HL-60 (cell line): ENCODE data around the gene GALNT5.

Experiments used
- DNase-seq, 2 experiments: peaks; one replicate each; pipeline ENCODE4 v3.0.0-alpha.2; 2010 to 2020; ENCODE audit warnings: low read depth in 1 of 2, low spot score in 1 of 2
- H3K27ac ChIP-seq: fragments of 250-450 bp; sonication (Bioruptor Pico); replicated peaks from 2 replicates; pipeline ENCODE4 v1.5.1; 2020; ENCODE audit warnings: mild to moderate bottlenecking, moderate library complexity
- H3K27me3 ChIP-seq: fragments of 250-450 bp; sonication (Bioruptor Pico); 2 replicates; pipeline ENCODE4 v1.5.1; 2021; ENCODE audit warnings: mild to moderate bottlenecking, moderate library complexity; ENCODE audit not compliant: insufficient read depth, poor library complexity, severe bottlenecking
- H3K4me3 ChIP-seq: replicated peaks from 2 replicates; pipeline ENCODE4 v1.5.1; 2011; ENCODE audit warnings: mild to moderate bottlenecking, control low read depth, low read length; ENCODE audit not compliant: insufficient read depth
- GABPA ChIP-seq: IDR thresholded peaks from 2 replicates; pipeline ENCODE4 v1.6.1; 2012; ENCODE audit warnings: low read depth
- POLR2AphosphoS5 ChIP-seq: IDR thresholded peaks from 2 replicates; pipeline ENCODE4 v1.6.1; 2012; ENCODE audit warnings: low read depth
- SPI1 ChIP-seq: IDR thresholded peaks from 2 replicates; pipeline ENCODE4 v1.6.1; 2012; ENCODE audit warnings: low read depth, mild to moderate bottlenecking, borderline replicate concordance
- TF ChIP-seq, protein P1 (sequence below): IDR thresholded peaks from 2 replicates; pipeline ENCODE4 v1.6.1; 2012; ENCODE audit warnings: low read depth; ENCODE audit not compliant: insufficient replicate concordance
- TF ChIP-seq, protein P2 (sequence below): IDR thresholded peaks from one replicate; pipeline ENCODE4 v1.5.1; 2011; ENCODE audit warnings: low read length, control low read depth, inconsistent platforms; ENCODE audit not compliant: insufficient read depth

Gene GALNT5

DNA sequence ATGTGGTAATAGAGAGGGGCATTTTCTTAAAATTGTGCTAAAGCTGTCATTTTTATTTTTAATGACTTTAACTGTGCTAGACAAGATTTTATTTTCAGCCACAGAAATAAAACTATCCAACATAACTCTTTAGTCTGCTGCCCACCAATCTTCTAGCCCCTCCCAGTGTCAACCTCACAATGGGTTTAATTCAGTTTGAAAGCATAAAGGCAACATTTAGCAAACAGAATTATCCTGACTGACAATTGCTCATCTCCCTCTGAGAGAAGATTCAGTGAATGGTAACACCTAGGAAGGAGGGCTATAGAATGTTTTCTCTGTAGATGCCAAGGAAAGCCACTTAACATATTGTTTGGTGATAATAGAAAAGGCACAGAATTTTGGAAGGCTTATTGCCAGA is 62.9 kb downstream of the GALNT5 start:
- TF ChIP-seq, protein P1, sequence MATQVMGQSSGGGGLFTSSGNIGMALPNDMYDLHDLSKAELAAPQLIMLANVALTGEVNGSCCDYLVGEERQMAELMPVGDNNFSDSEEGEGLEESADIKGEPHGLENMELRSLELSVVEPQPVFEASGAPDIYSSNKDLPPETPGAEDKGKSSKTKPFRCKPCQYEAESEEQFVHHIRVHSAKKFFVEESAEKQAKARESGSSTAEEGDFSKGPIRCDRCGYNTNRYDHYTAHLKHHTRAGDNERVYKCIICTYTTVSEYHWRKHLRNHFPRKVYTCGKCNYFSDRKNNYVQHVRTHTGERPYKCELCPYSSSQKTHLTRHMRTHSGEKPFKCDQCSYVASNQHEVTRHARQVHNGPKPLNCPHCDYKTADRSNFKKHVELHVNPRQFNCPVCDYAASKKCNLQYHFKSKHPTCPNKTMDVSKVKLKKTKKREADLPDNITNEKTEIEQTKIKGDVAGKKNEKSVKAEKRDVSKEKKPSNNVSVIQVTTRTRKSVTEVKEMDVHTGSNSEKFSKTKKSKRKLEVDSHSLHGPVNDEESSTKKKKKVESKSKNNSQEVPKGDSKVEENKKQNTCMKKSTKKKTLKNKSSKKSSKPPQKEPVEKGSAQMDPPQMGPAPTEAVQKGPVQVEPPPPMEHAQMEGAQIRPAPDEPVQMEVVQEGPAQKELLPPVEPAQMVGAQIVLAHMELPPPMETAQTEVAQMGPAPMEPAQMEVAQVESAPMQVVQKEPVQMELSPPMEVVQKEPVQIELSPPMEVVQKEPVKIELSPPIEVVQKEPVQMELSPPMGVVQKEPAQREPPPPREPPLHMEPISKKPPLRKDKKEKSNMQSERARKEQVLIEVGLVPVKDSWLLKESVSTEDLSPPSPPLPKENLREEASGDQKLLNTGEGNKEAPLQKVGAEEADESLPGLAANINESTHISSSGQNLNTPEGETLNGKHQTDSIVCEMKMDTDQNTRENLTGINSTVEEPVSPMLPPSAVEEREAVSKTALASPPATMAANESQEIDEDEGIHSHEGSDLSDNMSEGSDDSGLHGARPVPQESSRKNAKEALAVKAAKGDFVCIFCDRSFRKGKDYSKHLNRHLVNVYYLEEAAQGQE, result no peak
- TF ChIP-seq POLR2AphosphoS5 (no peak), SPI1 (no peak), GABPA (no peak)
- TF ChIP-seq, protein P2, sequence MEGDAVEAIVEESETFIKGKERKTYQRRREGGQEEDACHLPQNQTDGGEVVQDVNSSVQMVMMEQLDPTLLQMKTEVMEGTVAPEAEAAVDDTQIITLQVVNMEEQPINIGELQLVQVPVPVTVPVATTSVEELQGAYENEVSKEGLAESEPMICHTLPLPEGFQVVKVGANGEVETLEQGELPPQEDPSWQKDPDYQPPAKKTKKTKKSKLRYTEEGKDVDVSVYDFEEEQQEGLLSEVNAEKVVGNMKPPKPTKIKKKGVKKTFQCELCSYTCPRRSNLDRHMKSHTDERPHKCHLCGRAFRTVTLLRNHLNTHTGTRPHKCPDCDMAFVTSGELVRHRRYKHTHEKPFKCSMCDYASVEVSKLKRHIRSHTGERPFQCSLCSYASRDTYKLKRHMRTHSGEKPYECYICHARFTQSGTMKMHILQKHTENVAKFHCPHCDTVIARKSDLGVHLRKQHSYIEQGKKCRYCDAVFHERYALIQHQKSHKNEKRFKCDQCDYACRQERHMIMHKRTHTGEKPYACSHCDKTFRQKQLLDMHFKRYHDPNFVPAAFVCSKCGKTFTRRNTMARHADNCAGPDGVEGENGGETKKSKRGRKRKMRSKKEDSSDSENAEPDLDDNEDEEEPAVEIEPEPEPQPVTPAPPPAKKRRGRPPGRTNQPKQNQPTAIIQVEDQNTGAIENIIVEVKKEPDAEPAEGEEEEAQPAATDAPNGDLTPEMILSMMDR, result no peak
- H3K27me3 ChIP-seq, result peaks cover 12% of the 10 kb centered on the region
- no peak overlapping the region for H3K27ac ChIP-seq
- no peak for DNase-seq
- no peak overlapping the region for H3K4me3 ChIP-seq

DNA sequence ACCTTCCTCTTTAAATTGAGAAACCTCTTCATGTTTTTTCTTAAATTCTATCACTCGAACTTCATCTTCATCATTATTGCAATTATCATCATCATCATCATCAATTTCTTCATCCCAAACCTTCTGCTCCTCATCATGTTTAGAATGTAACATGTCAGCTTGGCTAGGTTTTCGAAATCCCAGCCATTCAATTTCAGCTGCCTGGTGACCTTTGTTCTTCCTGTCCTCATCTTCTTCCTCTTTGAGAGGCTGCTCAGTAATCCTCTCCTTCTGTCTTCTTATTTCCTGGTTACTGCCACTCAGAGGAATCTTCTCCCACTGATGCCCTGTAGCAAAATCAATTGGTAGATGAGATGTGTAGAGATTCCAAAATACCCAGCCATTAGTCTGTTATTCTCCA is 64.0 kb downstream of the GALNT5 start:
- no peak overlapping the region for H3K4me3 ChIP-seq
- H3K27ac ChIP-seq, result no peak overlapping the region
- H3K27me3 ChIP-seq, result peaks cover 15% of the 10 kb centered on the region
- no peak for DNase-seq
- TF ChIP-seq, protein P2, result no peak
- no peak for TF ChIP-seq SPI1
- TF ChIP-seq, protein P1, result no peak
- no peak for TF ChIP-seq POLR2AphosphoS5
- TF ChIP-seq GABPA, result no peak

DNA sequence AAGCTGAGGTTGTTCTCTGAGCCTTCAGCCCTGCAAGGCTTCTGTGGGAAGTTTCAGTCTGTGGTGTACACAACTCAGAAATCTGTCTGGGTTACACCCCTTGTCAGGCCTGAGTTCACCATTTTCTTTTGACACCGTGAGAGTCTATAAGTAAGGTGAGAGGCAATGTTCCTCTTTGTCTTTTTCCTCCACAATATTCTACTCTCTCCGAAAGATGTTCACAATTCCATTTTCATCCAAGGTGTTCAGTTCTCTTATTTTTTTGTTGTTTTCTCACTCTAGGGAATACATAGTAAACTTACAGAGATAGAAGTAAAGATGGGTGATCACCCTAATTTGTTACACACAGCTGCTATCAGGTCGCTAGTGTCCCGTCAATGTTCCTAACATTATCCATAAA is 64.9 kb downstream of the GALNT5 start:
- DNase-seq, result no peak
- Histone ChIP-seq H3K27me3 (peaks cover 15% of the 10 kb centered on the region), H3K27ac (no peak overlapping the region), H3K4me3 (no peak overlapping the region)
- TF ChIP-seq POLR2AphosphoS5 (no peak), GABPA (no peak), SPI1 (no peak)
- TF ChIP-seq, protein P1, result no peak
- TF ChIP-seq, protein P2, result no peak
